Activated effector memory CD4-positive, alpha-beta T cell treated with Interleukin-2 at 50 U/mL for 16 hours (primary cell): ENCODE measurements around the gene METTL16.
"Not testable (repeated sequence)": the region's sequence is repeated elsewhere in the genome, so short reads cannot be mapped to it uniquely, and the experiment has no call there.

Experiments used
- DNase-seq: peaks from one replicate; pipeline ENCODE4 v3.0.0-alpha.2; 2020

The METTL16 gene, protein sequence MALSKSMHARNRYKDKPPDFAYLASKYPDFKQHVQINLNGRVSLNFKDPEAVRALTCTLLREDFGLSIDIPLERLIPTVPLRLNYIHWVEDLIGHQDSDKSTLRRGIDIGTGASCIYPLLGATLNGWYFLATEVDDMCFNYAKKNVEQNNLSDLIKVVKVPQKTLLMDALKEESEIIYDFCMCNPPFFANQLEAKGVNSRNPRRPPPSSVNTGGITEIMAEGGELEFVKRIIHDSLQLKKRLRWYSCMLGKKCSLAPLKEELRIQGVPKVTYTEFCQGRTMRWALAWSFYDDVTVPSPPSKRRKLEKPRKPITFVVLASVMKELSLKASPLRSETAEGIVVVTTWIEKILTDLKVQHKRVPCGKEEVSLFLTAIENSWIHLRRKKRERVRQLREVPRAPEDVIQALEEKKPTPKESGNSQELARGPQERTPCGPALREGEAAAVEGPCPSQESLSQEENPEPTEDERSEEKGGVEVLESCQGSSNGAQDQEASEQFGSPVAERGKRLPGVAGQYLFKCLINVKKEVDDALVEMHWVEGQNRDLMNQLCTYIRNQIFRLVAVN

DNA sequence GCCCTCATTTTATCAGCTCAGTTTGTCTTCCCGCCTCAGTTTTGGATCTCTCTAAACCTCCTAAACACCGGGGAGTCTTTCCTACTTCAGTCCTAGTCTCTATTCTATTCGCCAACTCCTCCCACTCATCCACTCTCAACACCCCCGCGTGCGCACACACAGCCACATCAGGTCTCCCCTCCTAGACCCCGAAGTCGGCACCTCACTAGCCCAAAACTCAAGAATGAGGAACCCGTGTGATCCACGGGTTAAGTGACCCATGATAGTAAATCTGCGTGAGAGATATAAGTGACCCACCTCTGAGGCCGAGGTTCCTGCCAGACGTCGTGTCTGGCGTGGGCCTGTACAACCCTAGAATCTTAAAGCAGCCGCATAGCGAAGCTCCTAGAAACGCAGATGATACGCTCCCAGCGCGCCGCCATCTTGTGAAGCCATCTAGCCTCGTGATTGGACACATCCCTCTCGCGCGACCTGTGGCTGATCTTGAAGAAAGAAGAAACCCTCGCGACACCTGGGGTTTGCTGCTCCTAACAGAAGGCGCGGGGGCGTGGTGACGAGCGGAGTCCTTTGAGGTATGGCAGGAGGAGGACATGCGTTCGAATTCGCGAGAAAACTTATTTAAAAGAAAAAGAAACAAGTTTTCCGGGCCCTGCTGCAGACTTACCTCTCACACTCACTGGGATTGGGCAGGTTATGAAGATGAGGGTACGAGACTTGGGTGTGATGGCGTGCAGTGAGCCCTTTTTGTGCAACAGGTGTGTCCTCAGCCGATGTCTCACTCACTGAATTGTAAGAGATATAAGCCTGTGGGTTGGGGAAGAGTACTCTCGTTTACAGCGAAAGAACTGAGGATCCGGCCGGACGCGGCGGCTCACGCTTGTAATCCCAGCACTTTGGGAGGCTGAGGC is at the start of gene METTL16:
Gene METTL16, minus strand, starts transcription at position 427 of the 908 bp plus-strand sequence. CDS start 9,557 bp downstream, outside the sequence.
- DNase-seq = peak; percentile 93

- no peak for DNase-seq
Observed at GRCh38 chr17:2560658-2561057, 49.0 kb upstream of the METTL16 start.

GRCh38 chr17:2551928-2552327 is 40.2 kb upstream of the METTL16 start:
- no peak for DNase-seq

DNA sequence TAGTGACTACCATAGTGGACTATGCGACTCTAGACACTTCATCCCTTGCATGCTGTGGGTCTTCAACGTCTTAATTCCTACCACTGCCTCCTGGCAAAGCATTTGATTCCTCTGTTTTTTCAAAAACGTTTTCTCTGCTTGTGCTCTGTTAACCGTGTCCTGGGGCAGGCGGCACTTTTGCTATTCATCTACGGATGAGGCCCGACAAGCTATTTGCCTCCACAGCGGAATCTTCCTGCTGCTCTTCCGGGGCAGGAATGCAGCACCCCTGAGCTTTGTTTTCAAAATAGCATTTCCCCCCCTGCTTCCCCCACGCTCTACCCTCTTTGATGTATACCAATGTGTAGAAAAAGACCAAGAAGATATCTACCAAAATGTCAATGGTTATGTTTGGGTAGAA is 39.8 kb upstream of the METTL16 start:
- DNase-seq = no peak

GRCh38 chr17:2549392-2550211 is 37.9 kb upstream of the METTL16 start:
- no peak for DNase-seq

DNA sequence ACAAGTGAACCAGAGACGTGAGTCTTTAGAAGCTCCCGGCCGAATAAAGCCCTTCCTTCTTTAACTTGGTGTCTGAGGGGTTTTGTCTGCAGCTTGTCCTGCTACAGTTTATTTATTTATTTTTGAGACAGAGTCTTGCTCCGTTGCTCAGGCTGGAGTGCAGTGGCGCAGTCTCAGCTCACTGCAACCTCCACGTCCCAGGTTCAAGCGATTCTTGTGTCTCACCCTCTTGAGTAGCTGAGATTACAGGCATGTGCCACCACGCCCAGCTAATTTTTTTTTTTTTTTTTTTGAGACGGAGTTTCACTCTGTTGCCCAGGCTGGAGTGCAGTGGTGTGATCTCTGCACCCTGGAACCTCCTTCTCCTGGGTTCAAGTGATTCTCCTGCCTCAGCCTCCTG is 36.3 kb upstream of the METTL16 start:
- not testable (repeated sequence) for DNase-seq

GRCh38 chr17:2547176-2547575 is 35.5 kb upstream of the METTL16 start:
- DNase-seq = no peak

DNA sequence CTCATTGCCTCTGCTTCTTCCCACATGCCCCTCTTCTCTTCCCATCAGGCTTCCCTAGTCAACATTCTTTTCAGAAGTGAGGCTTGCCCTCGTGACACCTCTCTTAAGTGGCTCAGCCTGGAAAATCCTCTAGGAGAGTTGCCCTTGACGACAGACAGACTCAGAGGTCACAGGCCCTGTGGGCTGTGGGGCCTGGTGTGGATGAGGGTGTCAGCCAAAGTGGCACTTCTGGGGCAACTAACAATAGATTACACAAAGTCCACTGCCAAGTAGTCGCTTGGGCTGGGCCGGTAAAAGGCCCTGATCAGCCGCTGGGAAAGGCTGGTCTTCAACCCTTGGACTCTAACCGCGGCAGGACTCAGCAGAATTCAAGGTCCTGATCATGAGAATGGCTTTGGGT is 33.7 kb upstream of the METTL16 start:
- no peak for DNase-seq

DNA sequence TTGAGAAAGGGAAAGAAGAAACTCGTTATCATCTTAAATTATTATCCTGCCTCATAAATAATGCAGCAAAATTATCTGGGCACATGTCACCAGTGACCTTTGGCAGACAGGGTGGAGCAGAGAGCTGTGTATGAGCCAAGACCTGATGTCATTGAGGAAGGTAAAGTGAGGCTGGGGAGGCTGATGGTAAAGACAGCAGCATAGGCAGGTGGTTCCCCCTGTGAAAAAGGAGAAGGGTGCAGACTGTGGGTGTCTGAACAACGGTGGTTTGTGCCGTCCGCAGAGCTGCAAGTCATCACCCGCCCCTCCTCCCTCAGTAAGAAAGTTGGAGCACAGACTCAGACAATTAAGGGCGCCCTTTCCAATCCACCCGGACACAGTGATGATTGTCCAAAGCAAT is 30.8 kb upstream of the METTL16 start:
- DNase-seq = no peak

DNA sequence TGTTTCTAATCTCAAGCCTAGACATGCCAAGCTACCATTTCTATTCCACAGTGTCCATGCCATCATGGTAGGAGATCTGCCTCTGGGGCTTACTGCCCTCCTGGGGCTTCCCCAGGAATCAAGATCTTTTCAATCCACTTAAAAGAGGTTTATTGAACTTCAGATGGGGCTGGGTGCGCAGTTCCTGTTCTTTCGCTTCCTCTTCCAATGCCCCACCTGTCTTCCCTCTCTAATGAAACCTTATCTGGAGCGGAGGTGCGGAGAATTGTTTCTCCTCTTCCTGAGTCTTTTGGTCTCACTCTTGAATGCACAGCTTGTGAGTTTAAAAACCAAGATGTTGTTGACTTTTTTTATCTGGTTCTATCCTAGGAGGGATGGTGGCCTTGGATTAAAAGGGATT is 30.4 kb upstream of the METTL16 start:
- no peak for DNase-seq

GRCh38 chr17:2537579-2537978 is 25.9 kb upstream of the METTL16 start:
- not testable (repeated sequence) for DNase-seq

DNA sequence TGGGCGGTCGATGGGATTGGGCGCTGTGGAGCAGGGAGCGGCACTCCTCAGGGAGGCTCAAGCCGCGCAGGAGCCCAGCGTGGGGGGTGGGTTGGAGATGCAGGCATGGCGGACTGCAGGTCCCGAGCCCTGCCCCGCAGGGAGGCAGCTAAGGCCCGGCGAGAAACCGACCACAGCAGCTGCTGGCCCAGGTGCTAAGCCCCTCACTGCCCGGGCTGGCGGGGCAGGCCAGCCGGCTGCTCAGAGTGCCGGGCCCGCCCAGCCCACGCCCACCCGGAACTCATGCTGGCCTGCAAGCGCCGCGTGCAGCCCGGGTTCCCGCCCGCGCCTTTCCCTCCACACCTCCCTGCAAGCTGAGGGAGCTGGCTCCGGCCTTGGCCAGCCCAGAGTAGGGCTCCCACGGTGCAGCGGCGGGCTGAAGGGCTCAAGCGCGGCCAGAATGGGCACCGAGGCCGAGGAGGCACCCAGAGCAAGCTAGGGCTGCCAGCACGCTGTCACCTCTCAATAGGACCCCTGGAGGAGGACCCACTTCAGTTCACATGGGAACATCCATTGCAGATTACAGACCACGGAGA is 20.5 kb upstream of the METTL16 start:
- no peak for DNase-seq

DNA sequence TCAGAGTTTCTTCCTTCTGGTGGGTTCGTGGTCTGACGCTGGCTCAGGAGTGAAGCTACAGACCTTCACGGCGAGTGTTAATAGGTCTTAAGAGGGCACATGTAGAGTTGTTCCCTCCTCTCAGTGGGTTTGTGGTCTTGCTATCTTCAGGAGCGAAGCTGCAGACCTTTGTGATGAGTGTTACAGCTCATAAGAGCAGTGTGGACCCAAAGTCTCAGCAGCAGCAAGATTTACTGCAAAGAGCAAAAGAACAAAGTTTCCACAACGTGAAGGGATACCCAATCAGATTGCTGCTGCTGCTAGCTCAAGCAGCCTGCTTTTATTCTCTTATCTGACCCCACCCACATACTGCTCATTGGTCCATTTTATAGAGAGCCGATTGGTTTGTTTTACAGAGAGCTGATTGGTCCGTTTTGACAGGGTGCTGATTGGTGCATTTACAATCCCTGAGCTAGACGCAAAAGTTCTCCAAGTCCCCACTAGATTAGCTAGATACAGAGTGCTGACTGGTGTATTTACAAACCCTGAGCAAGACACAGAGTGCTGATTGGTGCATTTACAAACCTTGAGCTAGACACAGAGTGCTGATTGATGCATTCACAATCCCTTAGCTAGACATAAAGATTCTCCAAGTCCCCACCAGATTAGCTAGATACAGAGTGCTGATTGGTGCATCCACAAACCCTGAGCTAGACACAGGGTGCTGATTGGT is 19.7 kb upstream of the METTL16 start:
- DNase-seq = not testable (repeated sequence)

DNA sequence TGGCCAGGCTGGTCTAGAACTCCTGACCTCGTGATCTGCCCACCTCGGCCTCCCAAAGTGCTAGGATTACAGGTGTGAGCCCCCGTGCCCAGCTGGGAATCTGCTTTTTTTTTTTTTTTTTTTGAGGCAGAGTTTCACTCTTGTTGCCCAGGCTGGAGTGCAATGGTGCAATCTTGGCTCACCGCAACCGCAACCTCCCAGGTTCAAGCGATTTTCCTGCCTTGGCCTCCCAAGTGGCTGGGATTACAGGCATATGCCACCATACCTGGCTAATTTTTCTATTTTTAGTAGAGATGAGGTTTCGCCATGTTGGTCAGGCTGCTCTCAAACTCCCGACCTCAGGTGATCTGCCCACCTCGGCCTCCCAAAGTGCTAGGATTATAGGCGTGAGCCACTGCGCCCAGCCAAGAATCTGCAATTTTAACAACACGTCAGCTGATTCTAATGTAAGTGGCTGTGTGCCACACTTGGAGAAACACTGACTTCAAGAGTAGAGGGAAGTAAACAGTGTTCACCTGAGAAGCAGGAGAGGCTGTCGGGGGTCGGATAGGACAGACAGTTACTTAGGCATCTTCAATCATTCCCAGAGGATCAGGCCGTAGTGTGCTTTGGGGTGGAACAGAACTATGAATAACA is 10.2 kb upstream of the METTL16 start:
- not testable (repeated sequence) for DNase-seq

- DNase-seq = no peak
Observed at GRCh38 chr17:2521257-2521656, 9.6 kb upstream of the METTL16 start.

- DNase-seq = no peak
Observed at GRCh38 chr17:2517539-2517938, 5.9 kb upstream of the METTL16 start.

- no peak for DNase-seq
Observed at GRCh38 chr17:2511138-2511461, 588 bp downstream of the METTL16 start.

DNA sequence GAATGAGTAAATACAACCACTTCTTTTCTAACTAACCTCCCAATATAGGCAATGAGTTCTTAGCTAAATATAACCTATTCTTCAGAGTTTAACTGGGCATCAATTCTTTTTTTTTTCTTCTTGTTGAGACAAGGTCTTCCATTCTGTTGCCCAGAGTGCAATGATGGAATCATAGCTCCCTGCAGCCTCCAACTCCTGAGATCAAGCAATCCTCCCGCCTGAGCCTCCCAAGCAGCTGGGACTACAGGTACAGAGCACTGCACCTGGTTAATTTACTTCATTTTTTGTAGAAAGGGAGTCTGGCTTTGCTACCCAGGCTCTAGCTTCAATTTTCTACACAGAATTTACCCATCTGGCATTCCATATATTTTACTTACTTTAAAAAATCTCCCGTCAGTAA is 1.1 kb downstream of the METTL16 start:
- DNase-seq = no peak

DNA sequence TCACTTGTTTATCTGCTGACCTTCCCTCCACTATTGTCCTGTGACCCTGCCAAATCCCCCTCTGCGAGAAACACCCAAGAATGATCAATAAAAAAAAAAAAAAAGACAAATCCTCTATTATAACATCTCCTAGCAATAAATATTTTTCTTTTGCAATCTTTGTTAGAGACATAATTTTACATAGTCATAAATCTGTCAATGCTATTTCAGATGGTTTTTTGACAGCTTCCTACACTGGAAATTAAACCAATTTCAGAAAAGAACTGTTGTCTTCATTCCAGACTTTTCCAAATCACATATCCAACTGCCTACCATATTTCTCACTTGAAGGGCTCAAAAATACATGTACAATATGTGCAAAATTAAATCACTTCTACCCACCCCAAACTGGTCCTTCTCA is 3.7 kb downstream of the METTL16 start:
- DNase-seq = no peak

- not testable (repeated sequence) for DNase-seq
Observed at GRCh38 chr17:2507015-2507414, 4.7 kb downstream of the METTL16 start.

- no peak for DNase-seq
Observed at GRCh38 chr17:2503627-2504026, 8.1 kb downstream of the METTL16 start.
